RKO (cell line): ENCODE results near the gene FSD1L.
A peak's percentile ranks its signal among the peaks of the same experiment; 100 is the strongest.

ENCODE experiments used
- DNase-seq: peaks from one replicate; pipeline ENCODE4 v3.0.0-alpha.2; 2016; ENCODE audit warnings: low spot score

The FSD1L gene

GRCh38 chr9:105436783-105437182, 11.1 kb upstream of the FSD1L start:
- no peak for DNase-seq

- no peak for DNase-seq
Observed at GRCh38 chr9:105437704-105438103, 10.1 kb upstream of the FSD1L start.

- no peak for DNase-seq
Observed at GRCh38 chr9:105438141-105438806, 9.6 kb upstream of the FSD1L start.

- no peak for DNase-seq
Observed at GRCh38 chr9:105439428-105439827, 8.4 kb upstream of the FSD1L start.

- no peak for DNase-seq
Observed at GRCh38 chr9:105441616-105442160, 6.1 kb upstream of the FSD1L start.

- DNase-seq = no peak
Observed at GRCh38 chr9:105443121-105443520, 4.7 kb upstream of the FSD1L start.

- no peak for DNase-seq
Observed at GRCh38 chr9:105444130-105444529, 3.7 kb upstream of the FSD1L start.

GRCh38 chr9:105445203-105445881, 2.5 kb upstream of the FSD1L start:
- DNase-seq = no peak

- peak; percentile 32 for DNase-seq
Observed at GRCh38 chr9:105447386-105447813, 434 bp upstream of the FSD1L start.

GRCh38 chr9:105449081-105449480, 1.2 kb downstream of the FSD1L start:
- peak; percentile 77 for DNase-seq

GRCh38 chr9:105452185-105452584, 4.4 kb downstream of the FSD1L start:
- DNase-seq = no peak

GRCh38 chr9:105455836-105456475, 8.1 kb downstream of the FSD1L start:
- DNase-seq = no peak

GRCh38 chr9:105457560-105458294, 9.9 kb downstream of the FSD1L start:
- DNase-seq = no peak

GRCh38 chr9:105458404-105458803, 10.6 kb downstream of the FSD1L start:
- no peak for DNase-seq

GRCh38 chr9:105459336-105459735, 11.5 kb downstream of the FSD1L start:
- DNase-seq = no peak

GRCh38 chr9:105466898-105467455, 19.1 kb downstream of the FSD1L start:
- no peak for DNase-seq

- no peak for DNase-seq
Observed at GRCh38 chr9:105468875-105469274, 21.0 kb downstream of the FSD1L start.

- no peak for DNase-seq
Observed at GRCh38 chr9:105473221-105473620, 25.4 kb downstream of the FSD1L start.

- peak; percentile 75 for DNase-seq
Observed at GRCh38 chr9:105475302-105475701, 27.5 kb downstream of the FSD1L start.

GRCh38 chr9:105479846-105480245, 32.0 kb downstream of the FSD1L start:
- DNase-seq = no peak

GRCh38 chr9:105483618-105484017, 35.8 kb downstream of the FSD1L start:
- DNase-seq = no peak

GRCh38 chr9:105484226-105484625, 36.4 kb downstream of the FSD1L start:
- no peak for DNase-seq
